PC-3 (cell line): ENCODE data around the gene NOS2.

Experiments
- EZH2 ChIP-seq: fragments of 300-600 bp; sonication (generic); IDR thresholded peaks from one replicate; pipeline ENCODE4 v1.6.1; 2017; ENCODE audit warnings: antibody characterized with exemption, mild to moderate bottlenecking, low read length; ENCODE audit not compliant: unreplicated experiment
- TF ChIP-seq, protein P1 (sequence below): fragments of 300-600 bp; sonication (generic); conservative IDR thresholded peaks from 2 replicates; pipeline ENCODE4 v1.5.1; 2017; ENCODE audit warnings: antibody characterized with exemption, low read depth, mild to moderate bottlenecking, low read length

DNA sequence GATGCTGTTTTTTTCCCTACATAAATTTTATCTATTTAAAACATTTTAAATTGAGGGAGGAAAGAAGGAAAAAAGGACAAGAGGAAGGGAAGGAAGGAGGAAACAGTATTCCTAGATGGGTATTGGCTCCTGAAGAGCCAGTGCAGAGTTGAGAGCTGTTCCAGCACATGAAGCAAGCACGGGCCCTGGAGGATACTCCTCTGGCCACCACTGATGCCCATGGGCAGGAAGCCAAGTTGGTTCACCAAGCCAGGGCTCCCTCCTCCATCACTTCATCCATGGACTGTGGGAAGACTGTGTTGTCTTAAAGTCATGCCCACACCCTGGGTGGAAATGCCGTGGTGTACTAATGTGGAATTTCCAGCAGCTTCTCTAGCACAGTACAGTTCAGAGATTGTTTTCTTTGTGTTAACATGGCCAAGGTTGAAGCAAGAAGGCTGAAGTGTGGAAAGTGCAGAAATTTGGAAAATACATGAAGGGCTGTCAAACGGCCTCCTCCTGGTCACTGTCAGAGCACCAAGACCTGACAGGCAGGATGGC is 23.9 kb upstream of the NOS2 start:
- TF ChIP-seq, protein P1, sequence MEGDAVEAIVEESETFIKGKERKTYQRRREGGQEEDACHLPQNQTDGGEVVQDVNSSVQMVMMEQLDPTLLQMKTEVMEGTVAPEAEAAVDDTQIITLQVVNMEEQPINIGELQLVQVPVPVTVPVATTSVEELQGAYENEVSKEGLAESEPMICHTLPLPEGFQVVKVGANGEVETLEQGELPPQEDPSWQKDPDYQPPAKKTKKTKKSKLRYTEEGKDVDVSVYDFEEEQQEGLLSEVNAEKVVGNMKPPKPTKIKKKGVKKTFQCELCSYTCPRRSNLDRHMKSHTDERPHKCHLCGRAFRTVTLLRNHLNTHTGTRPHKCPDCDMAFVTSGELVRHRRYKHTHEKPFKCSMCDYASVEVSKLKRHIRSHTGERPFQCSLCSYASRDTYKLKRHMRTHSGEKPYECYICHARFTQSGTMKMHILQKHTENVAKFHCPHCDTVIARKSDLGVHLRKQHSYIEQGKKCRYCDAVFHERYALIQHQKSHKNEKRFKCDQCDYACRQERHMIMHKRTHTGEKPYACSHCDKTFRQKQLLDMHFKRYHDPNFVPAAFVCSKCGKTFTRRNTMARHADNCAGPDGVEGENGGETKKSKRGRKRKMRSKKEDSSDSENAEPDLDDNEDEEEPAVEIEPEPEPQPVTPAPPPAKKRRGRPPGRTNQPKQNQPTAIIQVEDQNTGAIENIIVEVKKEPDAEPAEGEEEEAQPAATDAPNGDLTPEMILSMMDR = no peak
- no peak for TF ChIP-seq EZH2
